ENCODE measurements around the gene GSE1.

The GSE1 gene

GRCh38 chr16:85569039-85569614 is 44.0 kb upstream of the GSE1 start:
- no peak overlapping the region for H3K27ac ChIP-seq (ENCODE audit: low read length)
- H3K4me3 ChIP-seq (ENCODE audit: low read length) = no peak overlapping the region
- no peaks in the 10 kb centered on the region for H3K27me3 ChIP-seq (ENCODE audit: control insufficient read depth, insufficient read depth, low read length)
- no peaks in the 10 kb centered on the region for H3K9me3 ChIP-seq (ENCODE audit: control insufficient read depth, insufficient read depth, low read length)
- no peaks in the 10 kb centered on the region for H3K36me3 ChIP-seq (ENCODE audit: control insufficient read depth, insufficient read depth, low read length)
- H3K4me1 ChIP-seq (ENCODE audit: control insufficient read depth, insufficient read depth, low read length) = peaks cover 11% of the 10 kb centered on the region
- no CpG with 5 or more reads among the region's 11 CpGs for WGBS (ENCODE audit: insufficient coverage, insufficient read length)
- no peak for DNase-seq (ENCODE audit: low read depth, low spot score)

DNA sequence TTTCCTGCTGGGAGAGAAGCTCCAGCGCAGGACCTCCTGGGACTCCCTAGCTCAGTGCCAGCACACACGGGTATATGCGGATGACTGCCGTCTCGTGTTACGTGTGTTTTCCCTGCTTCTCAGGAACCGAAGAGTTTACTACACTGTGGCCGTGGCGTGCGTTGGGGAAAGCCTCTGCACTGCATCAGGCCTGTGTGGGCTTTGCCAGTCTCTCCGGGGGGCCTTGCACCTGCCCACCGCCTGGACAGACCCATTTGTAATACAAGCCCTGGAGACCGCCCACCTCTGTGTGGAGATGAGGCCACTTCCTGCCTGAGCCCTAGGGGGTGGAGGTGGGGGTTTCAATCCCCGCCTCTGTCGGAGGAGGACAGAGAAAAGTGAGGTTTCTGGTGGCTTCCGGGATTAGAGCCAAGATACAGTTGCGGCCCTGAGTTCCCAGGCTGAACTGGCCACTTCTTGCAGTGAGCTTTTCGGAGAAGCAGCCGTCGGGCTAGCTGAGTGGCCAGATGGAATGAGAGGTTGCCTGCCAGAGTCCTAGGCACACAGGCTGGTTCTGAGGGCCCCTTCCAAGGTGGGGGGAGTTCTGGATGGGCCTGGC is 43.4 kb upstream of the GSE1 start:
- Histone ChIP-seq H3K4me3 (ENCODE audit: low read length) (no peak overlapping the region), H3K4me1 (ENCODE audit: control insufficient read depth, insufficient read depth, low read length) (peaks cover 13% of the 10 kb centered on the region)

DNA sequence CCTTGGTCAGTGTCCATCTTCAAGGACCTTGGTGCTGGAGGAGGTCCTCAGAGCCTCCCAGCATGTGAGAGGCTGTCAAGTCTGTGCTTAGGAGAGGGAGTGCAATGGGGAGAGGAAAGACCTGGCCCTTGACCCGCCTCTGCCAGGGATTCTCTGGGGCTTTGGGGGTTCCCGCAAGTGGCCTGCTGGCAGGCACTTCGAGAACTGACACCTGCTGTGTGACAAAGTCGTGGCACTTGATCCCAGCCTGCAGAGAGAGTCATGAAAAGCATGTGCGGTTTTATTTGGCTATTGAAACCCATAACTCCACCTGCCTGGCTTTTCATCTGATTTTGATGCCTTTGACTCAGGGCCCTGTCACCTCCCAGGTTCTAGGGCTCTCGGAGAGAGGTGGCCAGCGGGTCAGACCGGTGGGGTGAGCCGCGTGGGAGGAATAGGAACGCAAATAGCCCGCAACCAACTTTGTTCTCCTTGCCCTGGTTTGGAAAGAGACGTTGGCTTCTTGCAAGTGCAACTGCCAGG is 42.8 kb upstream of the GSE1 start:
- no peak overlapping the region for H3K27ac ChIP-seq (ENCODE audit: low read length)
- no peak overlapping the region for H3K4me3 ChIP-seq (ENCODE audit: low read length)
- no peaks in the 10 kb centered on the region for H3K36me3 ChIP-seq (ENCODE audit: control insufficient read depth, insufficient read depth, low read length)
- no peak for DNase-seq (ENCODE audit: low read depth, low spot score)
- H3K9me3 ChIP-seq (ENCODE audit: control insufficient read depth, insufficient read depth, low read length) = no peaks in the 10 kb centered on the region
- H3K27me3 ChIP-seq (ENCODE audit: control insufficient read depth, insufficient read depth, low read length) = no peaks in the 10 kb centered on the region
- no CpG with 5 or more reads among the region's 13 CpGs for WGBS (ENCODE audit: insufficient coverage, insufficient read length)
- H3K4me1 ChIP-seq (ENCODE audit: control insufficient read depth, insufficient read depth, low read length) = peaks cover 14% of the 10 kb centered on the region

More for the DNA sequence above, 43.4 kb upstream of the GSE1 start:
- no peak for DNase-seq (ENCODE audit: low read depth, low spot score)
- Histone ChIP-seq H3K27me3 (ENCODE audit: control insufficient read depth, insufficient read depth, low read length) (no peaks in the 10 kb centered on the region), H3K9me3 (ENCODE audit: control insufficient read depth, insufficient read depth, low read length) (no peaks in the 10 kb centered on the region), H3K27ac (ENCODE audit: low read length) (no peak overlapping the region), H3K36me3 (ENCODE audit: control insufficient read depth, insufficient read depth, low read length) (no peaks in the 10 kb centered on the region)
- WGBS (ENCODE audit: insufficient coverage, insufficient read length) = no CpG with 5 or more reads among the region's 20 CpGs

DNA sequence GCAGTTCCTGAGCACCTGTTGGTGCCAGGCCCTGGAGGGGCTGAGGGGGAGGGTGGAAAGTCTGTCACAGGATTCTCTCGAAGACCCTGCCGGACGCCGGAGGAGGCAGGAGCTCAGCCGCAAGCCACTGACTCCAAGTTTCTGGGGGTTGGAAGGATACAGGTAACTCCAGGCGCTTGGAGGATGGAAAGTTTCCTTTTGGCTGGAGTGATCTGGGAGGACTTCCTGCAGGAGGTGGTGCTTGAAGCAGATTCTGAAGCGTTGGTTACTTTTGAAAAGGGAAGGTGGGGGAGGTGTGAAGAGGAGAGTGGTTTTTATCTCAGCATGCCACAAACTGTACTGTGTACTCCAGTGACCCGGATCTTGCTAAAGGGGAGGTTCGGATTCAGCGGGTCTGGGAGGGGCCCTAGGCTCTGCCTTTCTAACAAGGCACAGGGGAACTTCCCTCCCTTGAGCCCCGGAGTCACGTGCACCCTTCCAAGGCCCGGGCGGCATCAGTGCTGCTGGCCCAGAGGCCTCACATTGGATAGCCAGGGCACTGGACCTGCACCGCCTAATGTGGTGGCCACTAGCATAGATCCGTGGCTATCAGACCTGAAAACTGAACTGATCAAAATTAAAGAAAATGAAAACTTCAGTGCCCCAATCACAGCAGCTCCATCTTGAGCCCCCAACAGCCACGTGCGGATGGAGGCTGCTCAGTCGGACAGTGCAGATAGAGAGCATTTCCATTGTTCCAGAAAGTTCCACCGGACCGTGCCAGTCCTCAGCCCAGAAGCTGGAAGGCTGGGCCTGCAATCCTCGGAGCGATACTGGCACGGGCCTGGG is 42.2 kb upstream of the GSE1 start:
- H3K4me3 ChIP-seq (ENCODE audit: low read length) = no peak overlapping the region

GRCh38 chr16:85571563-85571812 is 41.6 kb upstream of the GSE1 start:
- H3K4me1 ChIP-seq (ENCODE audit: control insufficient read depth, insufficient read depth, low read length) = peaks cover 14% of the 10 kb centered on the region
- no peak overlapping the region for H3K27ac ChIP-seq (ENCODE audit: low read length)
- no peak overlapping the region for H3K4me3 ChIP-seq (ENCODE audit: low read length)
- H3K27me3 ChIP-seq (ENCODE audit: control insufficient read depth, insufficient read depth, low read length) = no peaks in the 10 kb centered on the region
- DNase-seq (ENCODE audit: low read depth, low spot score) = no peak
- WGBS (ENCODE audit: insufficient coverage, insufficient read length) = no CpG with 5 or more reads among the region's 7 CpGs
- no peaks in the 10 kb centered on the region for H3K9me3 ChIP-seq (ENCODE audit: control insufficient read depth, insufficient read depth, low read length)
- no peaks in the 10 kb centered on the region for H3K36me3 ChIP-seq (ENCODE audit: control insufficient read depth, insufficient read depth, low read length)

More for the DNA sequence above, 42.2 kb upstream of the GSE1 start:
- H3K9me3 ChIP-seq (ENCODE audit: control insufficient read depth, insufficient read depth, low read length) = no peaks in the 10 kb centered on the region
- H3K27me3 ChIP-seq (ENCODE audit: control insufficient read depth, insufficient read depth, low read length) = no peaks in the 10 kb centered on the region
- H3K4me1 ChIP-seq (ENCODE audit: control insufficient read depth, insufficient read depth, low read length) = peaks cover 14% of the 10 kb centered on the region
- DNase-seq (ENCODE audit: low read depth, low spot score) = no peak
- H3K27ac ChIP-seq (ENCODE audit: low read length) = no peak overlapping the region
- no CpG with 5 or more reads among the region's 24 CpGs for WGBS (ENCODE audit: insufficient coverage, insufficient read length)
- no peaks in the 10 kb centered on the region for H3K36me3 ChIP-seq (ENCODE audit: control insufficient read depth, insufficient read depth, low read length)

GRCh38 chr16:85571813-85572619 is 41.1 kb upstream of the GSE1 start:
- 100% methylated on average over 7 of the region's 10 CpGs for WGBS (ENCODE audit: insufficient coverage, insufficient read length)
- peaks cover 14% of the 10 kb centered on the region for H3K4me1 ChIP-seq (ENCODE audit: control insufficient read depth, insufficient read depth, low read length)
- H3K9me3 ChIP-seq (ENCODE audit: control insufficient read depth, insufficient read depth, low read length) = no peaks in the 10 kb centered on the region
- H3K4me3 ChIP-seq (ENCODE audit: low read length) = no peak overlapping the region
- H3K27ac ChIP-seq (ENCODE audit: low read length) = no peak overlapping the region
- no peaks in the 10 kb centered on the region for H3K27me3 ChIP-seq (ENCODE audit: control insufficient read depth, insufficient read depth, low read length)
- no peak for DNase-seq (ENCODE audit: low read depth, low spot score)
- H3K36me3 ChIP-seq (ENCODE audit: control insufficient read depth, insufficient read depth, low read length) = no peaks in the 10 kb centered on the region

GRCh38 chr16:85573045-85573695 is 40.0 kb upstream of the GSE1 start:
- Histone ChIP-seq H3K4me1 (ENCODE audit: control insufficient read depth, insufficient read depth, low read length) (peaks cover 14% of the 10 kb centered on the region), H3K27ac (ENCODE audit: low read length) (no peak overlapping the region), H3K4me3 (ENCODE audit: low read length) (no peak overlapping the region), H3K9me3 (ENCODE audit: control insufficient read depth, insufficient read depth, low read length) (no peaks in the 10 kb centered on the region), H3K36me3 (ENCODE audit: control insufficient read depth, insufficient read depth, low read length) (no peaks in the 10 kb centered on the region), H3K27me3 (ENCODE audit: control insufficient read depth, insufficient read depth, low read length) (no peaks in the 10 kb centered on the region)
- no CpG with 5 or more reads among the region's 15 CpGs for WGBS (ENCODE audit: insufficient coverage, insufficient read length)
- no peak for DNase-seq (ENCODE audit: low read depth, low spot score)

- H3K27me3 ChIP-seq (ENCODE audit: control insufficient read depth, insufficient read depth, low read length) = no peaks in the 10 kb centered on the region
- no peaks in the 10 kb centered on the region for H3K9me3 ChIP-seq (ENCODE audit: control insufficient read depth, insufficient read depth, low read length)
- peaks cover 15% of the 10 kb centered on the region for H3K4me1 ChIP-seq (ENCODE audit: control insufficient read depth, insufficient read depth, low read length)
- WGBS (ENCODE audit: insufficient coverage, insufficient read length) = no CpG with 5 or more reads among the region's 37 CpGs
- H3K4me3 ChIP-seq (ENCODE audit: low read length) = no peak overlapping the region
- H3K27ac ChIP-seq (ENCODE audit: low read length) = no peak overlapping the region
- H3K36me3 ChIP-seq (ENCODE audit: control insufficient read depth, insufficient read depth, low read length) = no peaks in the 10 kb centered on the region
- no peak for DNase-seq (ENCODE audit: low read depth, low spot score)
Measured at GRCh38 chr16:85573696-85574641, 39.2 kb upstream of the GSE1 start.

- H3K4me3 ChIP-seq (ENCODE audit: low read length) = no peak overlapping the region; the same call in 1 of the 2 replicates
- DNase-seq (ENCODE audit: low read depth, low spot score) = no peak
- H3K4me1 ChIP-seq (ENCODE audit: control insufficient read depth, insufficient read depth, low read length) = peaks cover 16% of the 10 kb centered on the region
- no peaks in the 10 kb centered on the region for H3K9me3 ChIP-seq (ENCODE audit: control insufficient read depth, insufficient read depth, low read length)
- no peaks in the 10 kb centered on the region for H3K36me3 ChIP-seq (ENCODE audit: control insufficient read depth, insufficient read depth, low read length)
- WGBS (ENCODE audit: insufficient coverage, insufficient read length) = no CpG with 5 or more reads among the region's 29 CpGs
- no peak overlapping the region for H3K27ac ChIP-seq (ENCODE audit: low read length)
- H3K27me3 ChIP-seq (ENCODE audit: control insufficient read depth, insufficient read depth, low read length) = no peaks in the 10 kb centered on the region
Measured at GRCh38 chr16:85574672-85575475, 38.2 kb upstream of the GSE1 start.
